Prostate gland (tissue), 2 donors: ENCODE measurements around the gene DMD.

Experiments
- CTCF ChIP-seq, 4 experiments: fragments of 200-600 bp in 2 of 4; fragments of 450-650 bp in 2 of 4; sonication (generic) in 2 of 4; IDR thresholded peaks; 1 replicate in 3 of 4; 2 replicates in 1 of 4; pipeline ENCODE4 v1.5.1; 2016 to 2019; ENCODE audit warnings: antibody characterized with exemption in 4 of 4, mild to moderate bottlenecking in 2 of 4, moderate library complexity in 2 of 4
- POLR2A ChIP-seq: fragments of 450-650 bp; IDR thresholded peaks from one replicate; pipeline ENCODE4 v1.6.1; 2016; ENCODE audit warnings: antibody characterized with exemption, mild to moderate bottlenecking
- POLR2AphosphoS5 ChIP-seq: sonication (generic); formaldehyde crosslinking; IDR thresholded peaks from one replicate; pipeline ENCODE4 v1.6.1; 2017; ENCODE audit warnings: antibody characterized with exemption

GRCh38 chrX:31889088-31889487 lies 1322.3 kb downstream of the DMD start:
- TF ChIP-seq CTCF (IDR thresholded peaks at IDR 0.05) (no peak), POLR2A (no peak), POLR2AphosphoS5 (no peak)
